Measurements from ENCODE around the gene RCOR2.

The RCOR2 gene

DNA sequence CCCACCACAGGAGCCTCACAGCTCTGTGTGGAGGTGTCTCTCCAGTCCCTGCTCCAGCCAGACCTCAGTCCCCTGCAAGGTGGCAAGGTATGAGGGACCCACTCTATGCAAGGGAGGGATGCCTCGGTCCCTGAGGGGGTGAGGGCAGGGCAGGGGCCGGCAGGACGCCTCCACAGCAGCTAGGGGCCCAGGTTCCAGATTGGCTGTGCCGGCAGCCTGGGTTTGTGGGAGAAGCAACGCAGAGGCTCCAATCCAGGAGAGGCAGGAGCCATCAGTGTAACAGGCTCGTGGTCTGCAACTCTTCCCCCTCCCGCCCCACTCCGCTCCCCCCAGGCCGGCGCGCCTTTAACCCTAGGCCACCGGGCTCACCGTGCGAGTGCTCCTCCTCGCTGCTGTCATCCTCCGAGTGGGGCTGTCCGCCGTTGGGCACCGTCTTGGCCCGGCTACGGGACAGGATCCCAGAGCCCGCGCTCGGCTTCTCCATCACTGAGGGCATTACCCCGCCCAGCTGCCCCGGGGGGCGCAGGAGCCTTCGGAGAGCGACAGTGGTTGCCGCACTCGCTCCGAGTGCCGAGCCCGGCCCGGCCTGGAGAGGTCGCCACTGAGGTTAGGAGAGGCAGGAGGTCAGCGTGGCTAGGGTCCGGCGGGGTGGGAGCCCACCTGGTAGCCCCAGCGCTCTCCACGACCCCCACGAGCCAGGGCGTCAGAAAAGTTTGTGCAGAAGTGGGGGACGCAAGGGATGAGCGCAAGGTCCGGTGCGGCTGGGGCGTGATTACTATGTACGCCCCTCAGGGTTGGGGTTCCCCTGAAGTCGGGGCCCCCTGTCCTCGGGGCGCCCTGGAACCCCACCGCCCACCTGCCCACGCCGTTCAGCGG, 765 bp downstream of the RCOR2 start:
- peak overlapping the region; percentile 74 for H2AFZ ChIP-seq (ENCODE audit: low read depth, low read length)
- peak overlapping the region; percentile 19 to 71; a peak in 3 of 4 replicates for H3K4me3 ChIP-seq (ENCODE audit: low read depth in 1 of 2, low read length in 2 of 2)
- no peak overlapping the region for H3K27ac ChIP-seq (ENCODE audit: low read length)
- DNase-seq (no peak), ATAC-seq (ENCODE audit: insufficient read depth, low read depth) (no peak)
- H3K9ac ChIP-seq (ENCODE audit: low read depth, low read length), result peak overlapping the region; percentile 61
- H3K27me3 ChIP-seq (ENCODE audit: insufficient read depth, low read length, poor library complexity), result no peaks in the 10 kb centered on the region
- no peaks in the 10 kb centered on the region for H3K79me2 ChIP-seq (ENCODE audit: insufficient read depth, low read length)
- TF ChIP-seq, protein P1, sequence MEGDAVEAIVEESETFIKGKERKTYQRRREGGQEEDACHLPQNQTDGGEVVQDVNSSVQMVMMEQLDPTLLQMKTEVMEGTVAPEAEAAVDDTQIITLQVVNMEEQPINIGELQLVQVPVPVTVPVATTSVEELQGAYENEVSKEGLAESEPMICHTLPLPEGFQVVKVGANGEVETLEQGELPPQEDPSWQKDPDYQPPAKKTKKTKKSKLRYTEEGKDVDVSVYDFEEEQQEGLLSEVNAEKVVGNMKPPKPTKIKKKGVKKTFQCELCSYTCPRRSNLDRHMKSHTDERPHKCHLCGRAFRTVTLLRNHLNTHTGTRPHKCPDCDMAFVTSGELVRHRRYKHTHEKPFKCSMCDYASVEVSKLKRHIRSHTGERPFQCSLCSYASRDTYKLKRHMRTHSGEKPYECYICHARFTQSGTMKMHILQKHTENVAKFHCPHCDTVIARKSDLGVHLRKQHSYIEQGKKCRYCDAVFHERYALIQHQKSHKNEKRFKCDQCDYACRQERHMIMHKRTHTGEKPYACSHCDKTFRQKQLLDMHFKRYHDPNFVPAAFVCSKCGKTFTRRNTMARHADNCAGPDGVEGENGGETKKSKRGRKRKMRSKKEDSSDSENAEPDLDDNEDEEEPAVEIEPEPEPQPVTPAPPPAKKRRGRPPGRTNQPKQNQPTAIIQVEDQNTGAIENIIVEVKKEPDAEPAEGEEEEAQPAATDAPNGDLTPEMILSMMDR (IDR thresholded peaks at IDR 0.05; ENCODE audit: borderline replicate concordance, extremely low read depth, low read length, poor library complexity, severe bottlenecking), result peak; percentile 52
- TF ChIP-seq EZH2 (IDR thresholded peaks at IDR 0.05; ENCODE audit: borderline replicate concordance, low read depth, low read length, severe bottlenecking), result no peak
- no peaks in the 10 kb centered on the region for H3K9me3 ChIP-seq (ENCODE audit: insufficient read depth, low read length, severe bottlenecking)
- H3K36me3 ChIP-seq (ENCODE audit: insufficient read depth, low read length), result no peaks in the 10 kb centered on the region
- peaks cover 25% of the 10 kb centered on the region for H3K4me1 ChIP-seq (ENCODE audit: insufficient read depth, low read length)
- peak overlapping the region; percentile 99 for H3K4me2 ChIP-seq (ENCODE audit: insufficient read depth, low read length)
- H4K20me1 ChIP-seq (ENCODE audit: insufficient read depth, low read length), result peaks cover 4% of the 10 kb centered on the region; the same call in 1 of the 2 replicates

DNA sequence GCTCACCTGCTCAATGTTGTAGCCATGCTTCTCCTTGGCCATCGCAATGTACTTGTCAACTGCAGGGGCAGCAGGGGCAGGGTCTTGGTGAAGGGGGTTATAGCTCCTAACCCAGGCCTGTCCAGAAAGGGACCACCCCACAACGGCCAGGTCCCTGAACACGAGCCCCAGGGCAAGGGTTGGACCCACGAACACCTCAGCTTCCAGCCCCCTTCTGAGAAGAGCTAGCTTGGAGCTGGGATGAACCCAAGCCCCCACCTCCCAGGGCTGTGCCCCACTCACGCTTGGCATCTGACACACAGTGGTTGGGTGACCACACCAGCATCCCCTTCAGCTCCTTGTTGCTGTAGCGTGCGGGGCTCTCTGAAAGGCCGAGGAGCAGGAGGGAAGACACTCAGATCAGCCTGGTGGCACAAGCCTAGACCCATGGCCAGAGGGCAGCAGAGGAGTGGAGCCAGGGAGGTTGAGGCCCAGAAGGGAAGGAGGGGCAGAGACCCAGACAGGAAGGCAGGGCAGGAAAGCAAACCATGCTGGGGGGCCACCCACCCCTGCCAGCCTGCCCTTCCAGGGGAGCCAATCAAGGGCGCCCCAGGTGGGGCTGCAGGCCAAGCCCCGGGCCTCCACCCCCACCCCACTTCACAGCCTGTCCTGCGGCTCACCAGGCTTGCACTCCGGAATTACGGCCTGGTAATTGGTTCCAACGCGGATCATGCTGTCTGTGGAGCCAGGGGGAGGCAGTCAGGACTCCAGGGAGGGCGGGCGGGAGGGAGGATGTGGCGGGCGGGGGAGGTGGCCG, 1.9 kb downstream of the RCOR2 start:
- H3K27me3 ChIP-seq (ENCODE audit: insufficient read depth, low read length, poor library complexity), result no peaks in the 10 kb centered on the region
- H3K9ac ChIP-seq (ENCODE audit: low read depth, low read length), result no peak overlapping the region
- no peak overlapping the region for H2AFZ ChIP-seq (ENCODE audit: low read depth, low read length)
- H3K79me2 ChIP-seq (ENCODE audit: insufficient read depth, low read length), result no peaks in the 10 kb centered on the region
- ATAC-seq (ENCODE audit: insufficient read depth, low read depth) (no peak), DNase-seq (no peak)
- peaks cover 25% of the 10 kb centered on the region for H3K4me1 ChIP-seq (ENCODE audit: insufficient read depth, low read length)
- no peaks in the 10 kb centered on the region for H3K9me3 ChIP-seq (ENCODE audit: insufficient read depth, low read length, severe bottlenecking)
- H3K4me3 ChIP-seq (ENCODE audit: low read depth in 1 of 2, low read length in 2 of 2), result no peak overlapping the region
- H3K27ac ChIP-seq (ENCODE audit: low read length), result no peak overlapping the region
- H4K20me1 ChIP-seq (ENCODE audit: insufficient read depth, low read length), result peaks cover 7% of the 10 kb centered on the region
- TF ChIP-seq, protein P1 (IDR thresholded peaks at IDR 0.05; ENCODE audit: borderline replicate concordance, extremely low read depth, low read length, poor library complexity, severe bottlenecking), result no peak
- no peak for TF ChIP-seq EZH2 (IDR thresholded peaks at IDR 0.05; ENCODE audit: borderline replicate concordance, low read depth, low read length, severe bottlenecking)
- peaks cover under 1% of the 10 kb centered on the region; the same call in 1 of the 2 replicates for H3K36me3 ChIP-seq (ENCODE audit: insufficient read depth, low read length)
- no peak overlapping the region for H3K4me2 ChIP-seq (ENCODE audit: insufficient read depth, low read length)

DNA sequence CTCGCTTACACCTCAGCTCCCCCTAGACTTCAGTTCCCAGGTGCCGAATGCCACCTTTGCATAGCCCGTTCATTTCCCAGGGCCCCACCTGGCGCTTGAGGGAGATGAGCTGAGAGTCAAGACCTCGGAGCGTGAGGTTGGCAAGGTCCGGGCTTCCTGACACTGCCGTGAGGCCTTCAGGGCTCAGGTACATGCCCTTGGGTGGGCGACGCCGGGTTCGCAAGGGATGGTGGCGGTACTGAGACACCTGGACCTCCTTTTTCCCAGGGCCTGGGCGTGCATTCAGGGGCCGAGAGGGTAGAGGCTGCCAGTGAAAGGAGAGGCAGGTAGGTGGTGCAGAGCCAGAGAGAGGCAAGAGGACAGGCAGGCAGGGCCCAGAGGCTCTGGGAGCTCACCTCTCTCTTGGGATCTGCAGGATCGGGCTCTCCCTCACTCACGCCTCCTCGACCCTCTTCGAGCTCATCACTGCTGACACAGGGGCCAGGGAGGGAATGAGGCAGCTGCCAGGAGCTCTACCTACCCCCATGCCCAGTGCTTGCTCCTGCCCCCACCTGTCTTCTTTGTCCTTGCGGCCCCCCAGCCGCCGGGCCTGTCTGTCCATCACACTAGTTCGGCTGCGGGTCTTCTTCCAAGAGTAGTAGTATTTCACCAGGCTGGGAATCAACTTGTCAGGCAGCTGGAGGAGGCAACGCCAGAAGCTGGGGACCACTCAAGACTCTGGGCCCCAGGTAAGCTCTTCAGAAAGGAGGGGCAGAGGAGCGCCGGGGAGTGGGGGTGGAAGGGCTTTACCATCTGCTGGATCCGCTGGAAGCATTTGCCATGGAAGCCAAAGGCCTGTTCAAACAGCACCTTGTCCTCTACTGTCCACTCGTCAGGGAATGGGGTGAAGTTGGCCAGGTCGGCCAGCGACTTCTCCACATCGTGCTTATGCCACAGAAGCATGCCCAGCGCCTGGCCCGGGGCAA, 2.8 kb downstream of the RCOR2 start:
- H3K27ac ChIP-seq (ENCODE audit: low read length), result no peak overlapping the region
- DNase-seq, result no peak
- no peaks in the 10 kb centered on the region for H3K9me3 ChIP-seq (ENCODE audit: insufficient read depth, low read length, severe bottlenecking)
- no peak overlapping the region for H3K9ac ChIP-seq (ENCODE audit: low read depth, low read length)
- no peak for TF ChIP-seq EZH2 (IDR thresholded peaks at IDR 0.05; ENCODE audit: borderline replicate concordance, low read depth, low read length, severe bottlenecking)
- TF ChIP-seq, protein P1 (IDR thresholded peaks at IDR 0.05; ENCODE audit: borderline replicate concordance, extremely low read depth, low read length, poor library complexity, severe bottlenecking), result no peak
- no peaks in the 10 kb centered on the region for H3K27me3 ChIP-seq (ENCODE audit: insufficient read depth, low read length, poor library complexity)
- no peak for ATAC-seq (ENCODE audit: insufficient read depth, low read depth)
- H4K20me1 ChIP-seq (ENCODE audit: insufficient read depth, low read length), result peaks cover 8% of the 10 kb centered on the region
- H3K4me1 ChIP-seq (ENCODE audit: insufficient read depth, low read length), result peaks cover 25% of the 10 kb centered on the region
- H3K4me2 ChIP-seq (ENCODE audit: insufficient read depth, low read length), result no peak overlapping the region
- H3K4me3 ChIP-seq (ENCODE audit: low read depth in 1 of 2, low read length in 2 of 2), result no peak overlapping the region
- no peaks in the 10 kb centered on the region for H3K79me2 ChIP-seq (ENCODE audit: insufficient read depth, low read length)
- H3K36me3 ChIP-seq (ENCODE audit: insufficient read depth, low read length), result peaks cover 5% of the 10 kb centered on the region
- H2AFZ ChIP-seq (ENCODE audit: low read depth, low read length), result no peak overlapping the region

Data from DND-41 (cell line).